PFSK-1 (cell line): ENCODE results near the gene ENDOD1. TPM values are rescaled to one million over a fixed set of nuclear protein-coding genes. Genes with fewer than 3 reads are reported as not detected.

Source experiments
- FOXP2 ChIP-seq: optimal IDR thresholded peaks from 2 replicates; pipeline ENCODE3; 2011; ENCODE audit warnings: borderline replicate concordance, control low read depth, inconsistent platforms; ENCODE audit not compliant: insufficient read depth; ENCODE audit errors: extremely low read length, extremely low read depth
- POLR2AphosphoS5 ChIP-seq: IDR thresholded peaks from 2 replicates; pipeline ENCODE4 v1.6.1; 2012; ENCODE audit warnings: low read depth, mild to moderate bottlenecking, control low read depth, low read length, moderate library complexity
- SIN3A ChIP-seq: IDR thresholded peaks from 2 replicates; pipeline ENCODE4 v1.6.1; 2012; ENCODE audit warnings: mild to moderate bottlenecking, low read length, moderate library complexity, borderline replicate concordance; ENCODE audit not compliant: insufficient read depth
- TAF1 ChIP-seq: IDR thresholded peaks from 2 replicates; pipeline ENCODE4 v1.6.1; 2012; ENCODE audit warnings: low read length, control low read depth, borderline replicate concordance; ENCODE audit not compliant: insufficient read depth
- polyA plus RNA-seq: library from polyadenylated mRNA; unstranded; fragments of >200 nt; gene quantifications from one replicate; pipeline ENCODE4 v1.2.1, GENCODE V29; 2012; ENCODE audit warnings: low read depth, missing spikeins; ENCODE audit not compliant: insufficient read length
- TF ChIP-seq, protein P1 (sequence below), 2 experiments: IDR thresholded peaks; 2 replicates each; pipeline versions ENCODE4 v1.6.1 to v1.8.0; 2011 to 2012; ENCODE audit warnings: low read depth in 2 of 2, low read length in 2 of 2, control low read depth in 1 of 2, inconsistent platforms in 1 of 2, mild to moderate bottlenecking in 1 of 2, moderate library complexity in 1 of 2; ENCODE audit not compliant: insufficient read depth in 1 of 2

The ENDOD1 gene, protein sequence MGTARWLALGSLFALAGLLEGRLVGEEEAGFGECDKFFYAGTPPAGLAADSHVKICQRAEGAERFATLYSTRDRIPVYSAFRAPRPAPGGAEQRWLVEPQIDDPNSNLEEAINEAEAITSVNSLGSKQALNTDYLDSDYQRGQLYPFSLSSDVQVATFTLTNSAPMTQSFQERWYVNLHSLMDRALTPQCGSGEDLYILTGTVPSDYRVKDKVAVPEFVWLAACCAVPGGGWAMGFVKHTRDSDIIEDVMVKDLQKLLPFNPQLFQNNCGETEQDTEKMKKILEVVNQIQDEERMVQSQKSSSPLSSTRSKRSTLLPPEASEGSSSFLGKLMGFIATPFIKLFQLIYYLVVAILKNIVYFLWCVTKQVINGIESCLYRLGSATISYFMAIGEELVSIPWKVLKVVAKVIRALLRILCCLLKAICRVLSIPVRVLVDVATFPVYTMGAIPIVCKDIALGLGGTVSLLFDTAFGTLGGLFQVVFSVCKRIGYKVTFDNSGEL
- 10.3 TPM for polyA plus RNA-seq

DNA sequence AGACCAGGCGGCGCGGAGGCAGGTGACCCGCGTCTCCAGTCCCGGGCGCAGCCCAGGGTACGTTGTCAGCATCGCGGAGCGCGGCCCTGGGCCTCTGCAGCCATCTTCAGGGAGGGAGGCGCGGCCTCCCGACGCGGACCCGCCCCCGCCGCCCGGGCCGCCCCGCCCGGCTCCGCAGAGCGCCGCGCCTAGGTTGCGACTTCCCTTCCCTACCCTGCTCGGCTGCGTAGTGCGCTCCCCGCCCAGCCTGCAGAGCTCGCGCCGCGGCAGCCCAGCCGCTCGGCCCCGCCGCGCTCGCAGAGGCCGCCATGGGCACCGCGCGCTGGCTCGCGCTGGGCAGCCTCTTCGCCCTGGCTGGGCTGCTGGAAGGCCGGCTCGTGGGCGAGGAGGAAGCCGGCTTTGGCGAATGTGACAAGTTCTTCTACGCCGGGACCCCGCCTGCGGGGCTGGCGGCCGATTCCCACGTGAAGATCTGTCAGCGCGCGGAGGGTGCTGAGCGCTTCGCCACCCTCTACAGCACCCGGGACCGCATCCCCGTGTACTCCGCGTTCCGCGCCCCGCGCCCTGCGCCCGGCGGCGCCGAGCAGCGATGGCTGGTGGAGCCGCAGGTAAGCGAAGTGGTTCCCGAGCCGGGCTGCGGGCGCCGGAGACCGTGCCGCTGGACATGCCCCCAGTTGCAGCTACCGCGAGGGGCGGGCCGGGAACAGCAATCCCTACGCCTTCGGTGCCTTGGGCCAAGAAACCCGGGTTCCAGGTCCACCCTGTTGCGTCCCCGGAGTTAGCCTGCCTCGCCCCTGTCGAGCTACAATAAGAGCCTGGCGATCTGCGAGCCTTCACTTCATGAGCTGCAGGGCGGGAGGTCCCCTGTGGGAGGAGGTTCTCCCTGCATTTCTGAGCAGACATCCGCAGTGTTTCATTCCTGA is at the start of gene ENDOD1:
TSS of gene ENDOD1 (plus strand) at position 227 of the 923 bp plus-strand sequence. CDS start at position 309, 82 bp downstream.
- TF ChIP-seq FOXP2 (peak; percentile 83), TAF1 (peak; percentile 69), SIN3A (0 out of 2 replicates have a peak, but pooled peaks have one; percentile 63), POLR2AphosphoS5 (peak; percentile 61; the same call in 1 of the 2 replicates)
- TF ChIP-seq, protein P1, sequence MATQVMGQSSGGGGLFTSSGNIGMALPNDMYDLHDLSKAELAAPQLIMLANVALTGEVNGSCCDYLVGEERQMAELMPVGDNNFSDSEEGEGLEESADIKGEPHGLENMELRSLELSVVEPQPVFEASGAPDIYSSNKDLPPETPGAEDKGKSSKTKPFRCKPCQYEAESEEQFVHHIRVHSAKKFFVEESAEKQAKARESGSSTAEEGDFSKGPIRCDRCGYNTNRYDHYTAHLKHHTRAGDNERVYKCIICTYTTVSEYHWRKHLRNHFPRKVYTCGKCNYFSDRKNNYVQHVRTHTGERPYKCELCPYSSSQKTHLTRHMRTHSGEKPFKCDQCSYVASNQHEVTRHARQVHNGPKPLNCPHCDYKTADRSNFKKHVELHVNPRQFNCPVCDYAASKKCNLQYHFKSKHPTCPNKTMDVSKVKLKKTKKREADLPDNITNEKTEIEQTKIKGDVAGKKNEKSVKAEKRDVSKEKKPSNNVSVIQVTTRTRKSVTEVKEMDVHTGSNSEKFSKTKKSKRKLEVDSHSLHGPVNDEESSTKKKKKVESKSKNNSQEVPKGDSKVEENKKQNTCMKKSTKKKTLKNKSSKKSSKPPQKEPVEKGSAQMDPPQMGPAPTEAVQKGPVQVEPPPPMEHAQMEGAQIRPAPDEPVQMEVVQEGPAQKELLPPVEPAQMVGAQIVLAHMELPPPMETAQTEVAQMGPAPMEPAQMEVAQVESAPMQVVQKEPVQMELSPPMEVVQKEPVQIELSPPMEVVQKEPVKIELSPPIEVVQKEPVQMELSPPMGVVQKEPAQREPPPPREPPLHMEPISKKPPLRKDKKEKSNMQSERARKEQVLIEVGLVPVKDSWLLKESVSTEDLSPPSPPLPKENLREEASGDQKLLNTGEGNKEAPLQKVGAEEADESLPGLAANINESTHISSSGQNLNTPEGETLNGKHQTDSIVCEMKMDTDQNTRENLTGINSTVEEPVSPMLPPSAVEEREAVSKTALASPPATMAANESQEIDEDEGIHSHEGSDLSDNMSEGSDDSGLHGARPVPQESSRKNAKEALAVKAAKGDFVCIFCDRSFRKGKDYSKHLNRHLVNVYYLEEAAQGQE (IDR thresholded peaks at IDR 0.05; ENCODE audit: insufficient read depth in 1 of 2, low read depth in 2 of 2, low read length in 2 of 2) = peak in 1 of 2 experiments; percentile 40; a peak in 1 of 4 replicates

DNA sequence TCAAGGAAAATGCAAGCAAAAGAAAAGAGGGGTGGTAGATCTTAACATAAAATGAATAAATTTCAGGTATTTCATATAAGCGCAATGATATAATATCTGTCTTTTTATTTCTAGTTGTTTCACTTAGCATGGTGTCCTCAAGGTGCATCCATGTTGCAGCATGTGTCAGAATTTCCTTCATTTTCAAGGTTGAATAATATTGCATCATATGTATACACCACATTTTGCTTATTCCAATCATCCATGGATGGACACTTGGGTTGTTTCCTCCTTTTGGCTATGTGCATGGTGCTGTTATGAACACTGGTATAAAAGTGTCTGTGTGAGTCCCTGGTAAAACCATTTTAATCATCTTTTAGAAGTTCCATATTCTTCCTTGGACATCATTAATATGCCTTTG is 47.4 kb upstream of the ENDOD1 start:
- TF ChIP-seq SIN3A = no peak
- TF ChIP-seq FOXP2 = no peak
- no peak for TF ChIP-seq TAF1
- TF ChIP-seq POLR2AphosphoS5 = no peak
- TF ChIP-seq, protein P1 (IDR thresholded peaks at IDR 0.05; ENCODE audit: insufficient read depth in 1 of 2, low read depth in 2 of 2, low read length in 2 of 2) = no peak

- TF ChIP-seq, protein P1 (IDR thresholded peaks at IDR 0.05; ENCODE audit: insufficient read depth in 1 of 2, low read depth in 2 of 2, low read length in 2 of 2) = no peak
- TF ChIP-seq POLR2AphosphoS5 = no peak
- TF ChIP-seq SIN3A = no peak
- TF ChIP-seq FOXP2 = no peak
- TF ChIP-seq TAF1 = no peak
These were observed 46.7 kb upstream of the ENDOD1 start for GRCh38 chr11:95042906-95043305.

- TF ChIP-seq, protein P1 (IDR thresholded peaks at IDR 0.05; ENCODE audit: insufficient read depth in 1 of 2, low read depth in 2 of 2, low read length in 2 of 2) = no peak
- no peak for TF ChIP-seq TAF1
- no peak for TF ChIP-seq FOXP2
- TF ChIP-seq POLR2AphosphoS5 = no peak
- no peak for TF ChIP-seq SIN3A
These were observed 45.6 kb upstream of the ENDOD1 start for GRCh38 chr11:95044010-95044409.
